IPS-15b (cell line): ENCODE measurements around the gene IPO11.

Experiments used
- H3K27me3 ChIP-seq: one replicate; pipeline ENCODE4 v1.6.1; 2013; ENCODE audit warnings: low read length; ENCODE audit not compliant: control insufficient read depth, insufficient read depth
- H3K36me3 ChIP-seq: one replicate; pipeline ENCODE4 v1.6.1; 2013; ENCODE audit warnings: low read length; ENCODE audit not compliant: control insufficient read depth, insufficient read depth
- H3K4me1 ChIP-seq: one replicate; pipeline ENCODE4 v1.6.1; 2013; ENCODE audit warnings: mild to moderate bottlenecking, low read length; ENCODE audit not compliant: control insufficient read depth, insufficient read depth
- H3K4me3 ChIP-seq: one replicate; pipeline ENCODE4 v1.5.1; 2013; ENCODE audit warnings: low read depth, low read length
- H3K9ac ChIP-seq: one replicate; pipeline ENCODE4 v1.6.1; 2013; ENCODE audit warnings: low read depth, mild to moderate bottlenecking, low read length
- H3K9me3 ChIP-seq: one replicate; pipeline ENCODE4 v1.6.1; 2013; ENCODE audit warnings: mild to moderate bottlenecking, low read length; ENCODE audit not compliant: control insufficient read depth, insufficient read depth

Gene IPO11

GRCh38 chr5:62395210-62395950, 17.2 kb upstream of the IPO11 start:
- peaks cover 7% of the 10 kb centered on the region for H3K36me3 ChIP-seq

GRCh38 chr5:62403411-62404250, 8.9 kb upstream of the IPO11 start, which contains the start of gene DIMT1:
Gene DIMT1 (minus strand): TSS chr5:62403905. CDS start chr5:62403772, 133 bp downstream.
- H3K4me3 ChIP-seq: peak within 1 kb of the TSS; percentile 84
- H3K9ac ChIP-seq: peak within 1 kb of the TSS; percentile 96
- peaks cover 5% of the 10 kb centered on the region for H3K36me3 ChIP-seq
- H3K4me1 ChIP-seq: no peaks in the 10 kb centered on the region
- H3K9me3 ChIP-seq: no peaks in the 10 kb centered on the region
- no peaks in the 10 kb centered on the region for H3K27me3 ChIP-seq

More at GRCh38 chr5:62395210-62395950, 17.2 kb upstream of the IPO11 start:
- no peak overlapping the region for H3K4me3 ChIP-seq
- no peak overlapping the region for H3K9ac ChIP-seq
- H3K4me1 ChIP-seq: no peaks in the 10 kb centered on the region
- H3K27me3 ChIP-seq: no peaks in the 10 kb centered on the region
- no peaks in the 10 kb centered on the region for H3K9me3 ChIP-seq

DNA sequence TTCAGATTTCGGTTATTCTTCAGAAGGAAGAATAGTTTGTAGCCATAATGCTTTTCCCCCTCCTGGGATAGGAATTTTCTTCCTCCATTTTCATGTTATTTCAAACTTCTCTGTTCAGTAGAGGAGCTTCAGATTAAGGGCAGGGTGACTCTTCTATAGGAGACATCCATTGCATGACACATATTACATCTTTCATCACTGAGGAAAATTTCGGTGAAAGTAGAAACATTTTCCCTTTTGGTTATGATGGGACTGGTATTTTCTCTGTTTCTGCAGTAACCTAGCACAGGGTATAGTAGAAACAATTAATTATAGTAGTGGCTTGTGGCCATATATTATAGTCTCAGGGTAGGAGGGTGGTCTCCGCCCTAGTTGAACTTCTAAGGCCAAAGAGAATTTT, 1.1 kb downstream of the IPO11 start:
- H3K36me3 ChIP-seq: no peaks in the 10 kb centered on the region
- no peaks in the 10 kb centered on the region for H3K4me1 ChIP-seq
- H3K27me3 ChIP-seq: no peaks in the 10 kb centered on the region
- H3K9ac ChIP-seq: no peak overlapping the region
- H3K9me3 ChIP-seq: no peaks in the 10 kb centered on the region
- H3K4me3 ChIP-seq: peak overlapping the region; percentile 83

DNA sequence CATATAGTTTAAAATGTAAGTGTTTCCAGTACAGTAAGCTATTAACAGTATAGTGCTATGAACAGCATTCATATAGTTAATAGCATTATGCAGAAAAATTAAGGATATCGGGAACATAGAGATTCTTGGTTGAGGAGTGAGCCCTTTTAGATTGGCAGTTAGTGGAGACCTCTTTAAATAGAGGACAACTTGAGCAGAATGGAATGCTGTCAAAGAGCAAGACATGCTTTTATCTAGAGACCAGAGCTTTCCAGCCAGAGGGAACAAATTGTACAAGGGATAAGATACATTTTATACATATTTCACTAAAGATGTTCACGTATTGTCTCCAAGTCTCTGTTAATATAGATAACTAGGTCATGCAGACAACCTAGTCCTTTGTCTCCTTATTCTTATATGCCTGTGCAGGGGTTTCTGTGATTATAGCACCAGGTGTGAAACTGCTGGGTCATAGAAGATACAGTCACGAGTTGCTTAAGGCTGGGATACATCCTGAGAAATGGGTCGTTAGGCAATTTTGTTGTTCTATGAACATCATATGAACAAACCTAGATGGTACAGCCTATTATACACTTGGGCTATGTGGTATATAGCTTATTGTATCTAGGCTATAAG, 6.0 kb downstream of the IPO11 start:
- no peaks in the 10 kb centered on the region for H3K4me1 ChIP-seq
- H3K9ac ChIP-seq: no peak overlapping the region
- no peak overlapping the region for H3K4me3 ChIP-seq
- no peaks in the 10 kb centered on the region for H3K27me3 ChIP-seq
- H3K9me3 ChIP-seq: no peaks in the 10 kb centered on the region
- H3K36me3 ChIP-seq: no peaks in the 10 kb centered on the region

GRCh38 chr5:62419609-62420008, 7.0 kb downstream of the IPO11 start:
- no peaks in the 10 kb centered on the region for H3K36me3 ChIP-seq
- no peak overlapping the region for H3K9ac ChIP-seq
- H3K4me1 ChIP-seq: no peaks in the 10 kb centered on the region

DNA sequence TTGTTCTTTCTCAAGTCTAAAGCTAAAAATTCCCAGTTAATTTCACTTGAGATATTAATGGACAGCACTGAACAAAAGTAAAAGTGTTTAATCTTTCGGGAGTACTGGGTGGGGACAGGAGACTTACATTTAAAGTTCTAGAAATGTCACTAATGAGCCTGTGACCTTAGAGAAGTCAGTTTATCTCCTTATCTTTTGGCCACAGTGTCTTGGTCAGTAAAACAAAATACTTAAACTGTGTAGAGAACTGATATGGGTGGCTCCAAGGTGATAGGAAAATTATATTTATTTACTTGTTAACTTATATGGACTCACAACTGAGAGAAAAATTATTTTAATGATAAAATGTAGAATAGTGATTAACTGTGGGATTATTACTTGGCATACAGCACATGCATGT, 8.9 kb downstream of the IPO11 start:
- H3K9me3 ChIP-seq: no peaks in the 10 kb centered on the region
- no peaks in the 10 kb centered on the region for H3K36me3 ChIP-seq
- H3K4me1 ChIP-seq: no peaks in the 10 kb centered on the region
- H3K27me3 ChIP-seq: no peaks in the 10 kb centered on the region
- no peak overlapping the region for H3K4me3 ChIP-seq
- no peak overlapping the region for H3K9ac ChIP-seq

More at GRCh38 chr5:62419609-62420008, 7.0 kb downstream of the IPO11 start:
- Histone ChIP-seq H3K9me3 (no peaks in the 10 kb centered on the region), H3K4me3 (no peak overlapping the region), H3K27me3 (no peaks in the 10 kb centered on the region)

- Histone ChIP-seq H3K36me3 (no peaks in the 10 kb centered on the region), H3K4me3 (no peak overlapping the region), H3K4me1 (no peaks in the 10 kb centered on the region), H3K9ac (no peak overlapping the region), H3K27me3 (no peaks in the 10 kb centered on the region), H3K9me3 (no peaks in the 10 kb centered on the region)
Measured at GRCh38 chr5:62424763-62425162, 12.2 kb downstream of the IPO11 start.

GRCh38 chr5:62431735-62432620, 19.4 kb downstream of the IPO11 start:
- Histone ChIP-seq H3K27me3 (no peaks in the 10 kb centered on the region), H3K9me3 (no peaks in the 10 kb centered on the region), H3K4me1 (no peaks in the 10 kb centered on the region), H3K9ac (no peak overlapping the region), H3K36me3 (no peaks in the 10 kb centered on the region), H3K4me3 (no peak overlapping the region)

DNA sequence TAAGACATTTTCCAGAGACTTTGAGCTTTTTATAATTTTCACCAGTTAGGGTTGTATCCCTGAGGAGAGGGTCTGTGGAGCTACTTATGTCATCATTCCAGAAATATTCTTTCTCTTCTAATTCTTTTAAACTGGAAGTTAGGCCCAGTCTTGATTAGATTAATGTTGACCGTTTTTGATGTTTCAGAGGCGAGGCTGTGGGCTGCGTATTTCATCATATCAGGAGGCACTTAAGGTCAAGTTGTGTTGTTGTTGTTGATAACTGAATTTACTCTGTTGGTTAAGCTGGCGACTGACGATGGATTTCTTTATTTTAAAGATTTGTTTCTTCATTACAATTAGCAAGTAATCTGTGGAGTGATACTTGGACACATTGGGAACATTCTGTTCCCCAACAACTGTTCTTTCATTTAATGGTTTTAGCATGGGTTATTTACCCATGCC, 20.1 kb downstream of the IPO11 start:
- Histone ChIP-seq H3K9me3 (no peaks in the 10 kb centered on the region), H3K4me1 (no peaks in the 10 kb centered on the region), H3K4me3 (no peak overlapping the region), H3K27me3 (no peaks in the 10 kb centered on the region), H3K36me3 (no peaks in the 10 kb centered on the region), H3K9ac (no peak overlapping the region)

DNA sequence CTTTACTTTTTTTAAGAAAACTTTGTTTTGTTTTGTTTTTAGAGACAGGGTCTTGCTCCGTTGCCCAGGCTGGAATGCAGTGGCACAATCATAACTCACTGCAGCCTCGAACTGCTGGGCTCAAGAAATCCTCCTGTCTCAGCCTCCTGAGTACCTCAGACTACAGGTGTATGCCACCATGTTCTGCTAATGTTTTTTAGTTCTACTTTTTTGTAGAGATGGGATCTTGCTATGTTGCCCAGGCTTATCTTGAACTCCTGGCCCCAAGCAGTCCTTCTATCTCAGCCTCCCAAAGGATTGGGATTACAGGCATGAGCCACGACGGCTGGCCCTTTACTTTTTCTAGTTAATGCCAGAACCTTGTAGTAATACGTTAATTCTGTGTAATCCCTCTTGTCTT, 36.0 kb downstream of the IPO11 start:
- H3K27me3 ChIP-seq: no peaks in the 10 kb centered on the region
- H3K9me3 ChIP-seq: no peaks in the 10 kb centered on the region
- no peak overlapping the region for H3K9ac ChIP-seq
- no peaks in the 10 kb centered on the region for H3K4me1 ChIP-seq
- H3K36me3 ChIP-seq: peaks cover 6% of the 10 kb centered on the region
- H3K4me3 ChIP-seq: no peak overlapping the region

- H3K27me3 ChIP-seq: no peaks in the 10 kb centered on the region
- H3K4me1 ChIP-seq: no peaks in the 10 kb centered on the region
- no peaks in the 10 kb centered on the region for H3K9me3 ChIP-seq
- no peak overlapping the region for H3K4me3 ChIP-seq
- peaks cover 6% of the 10 kb centered on the region for H3K36me3 ChIP-seq
- H3K9ac ChIP-seq: no peak overlapping the region
Measured at GRCh38 chr5:62450259-62450658, 37.7 kb downstream of the IPO11 start.
